SK-N-MC (cell line): ENCODE data around the gene TOM1L2.

Experiments
- EZH2 ChIP-seq: fragments of 200-600 bp; sonication (generic); IDR thresholded peaks from one replicate; pipeline ENCODE4 v1.6.1; 2017; ENCODE audit warnings: antibody characterized with exemption
- FOXP2 ChIP-seq: optimal IDR thresholded peaks from 2 replicates; pipeline ENCODE3; 2011; ENCODE audit warnings: mild to moderate bottlenecking, moderate library complexity; ENCODE audit not compliant: insufficient read depth; ENCODE audit errors: extremely low read length, control extremely low read depth
- POLR2AphosphoS5 ChIP-seq: IDR thresholded peaks from 2 replicates; pipeline ENCODE4 v1.6.1; 2012; ENCODE audit warnings: mild to moderate bottlenecking, low read depth, low read length, borderline replicate concordance

DNA sequence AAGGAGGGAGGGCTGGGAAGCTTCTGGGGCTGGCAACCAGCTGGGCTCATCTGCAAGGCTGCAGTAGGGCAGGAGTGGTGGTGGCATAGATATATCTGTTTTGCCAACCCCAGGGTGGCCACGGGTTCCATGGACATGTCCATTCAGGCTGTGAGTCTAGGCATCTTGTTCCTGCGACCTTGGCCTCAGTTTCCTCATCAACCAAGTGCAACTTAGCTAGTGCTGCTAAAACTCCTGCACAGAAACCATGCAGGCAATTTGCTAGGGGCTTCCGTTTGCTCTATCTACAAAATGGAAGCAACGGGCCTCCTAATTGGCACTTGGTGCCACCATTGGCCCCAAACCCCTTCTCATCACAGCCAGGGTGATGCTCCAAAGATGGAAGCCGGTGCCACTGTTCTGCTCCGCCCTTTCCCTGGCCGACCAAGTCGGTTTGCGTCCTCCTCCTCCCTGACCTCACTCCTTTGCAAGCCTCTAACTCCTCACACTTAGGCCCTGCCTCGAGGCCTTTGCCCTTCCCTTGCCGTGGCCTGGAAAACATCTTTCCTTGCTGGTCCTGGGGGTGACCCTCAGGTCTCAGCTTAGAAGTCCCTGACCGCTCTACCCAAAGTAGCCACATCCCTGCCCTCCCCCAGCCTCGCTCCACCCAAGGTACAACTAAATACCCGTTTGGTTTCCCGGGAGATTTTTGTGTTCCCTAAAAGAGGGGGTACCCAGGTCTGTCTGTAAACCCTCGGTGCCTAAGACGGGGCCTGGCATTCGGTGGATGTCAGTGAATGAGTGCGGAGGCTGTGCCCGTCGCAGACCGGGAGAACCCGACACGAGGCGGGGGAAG lies 136.6 kb downstream of the TOM1L2 start:
- TF ChIP-seq EZH2 (no peak), POLR2AphosphoS5 (no peak), FOXP2 (no peak)
